Stomach (tissue), 9 donors: ENCODE data around the gene MYO5A. TPM values are rescaled to one million over a fixed set of nuclear protein-coding genes. Genes with fewer than 3 reads are reported as not detected.

Experiments used
- DNase-seq, 2 donors: peaks; one replicate each; pipeline versions ENCODE4 v3.0.0 to v3.0.0-alpha.2; 2013 to 2019
- H3K27ac ChIP-seq, 5 donors: fragments of 200-600 bp in 4 of 5; sonication (generic) in 4 of 5; one replicate each; pipeline ENCODE4 v1.5.1; 2013 to 2019; ENCODE audit warnings: mild to moderate bottlenecking in 1 of 5, moderate library complexity in 1 of 5
- H3K27me3 ChIP-seq, 3 donors: fragments of 200-600 bp; sonication (generic); one replicate each; pipeline ENCODE4 v1.5.1; 2017 to 2019; ENCODE audit warnings: mixed run types in 1 of 3
- H3K36me3 ChIP-seq, 4 donors: fragments of 200-600 bp; sonication (generic); 1 replicate in 3 of 4; 2 replicates in 1 of 4; pipeline ENCODE4 v1.5.1; 2016 to 2019
- H3K4me1 ChIP-seq, 4 donors: fragments of 200-600 bp; sonication (generic); one replicate each; pipeline ENCODE4 v1.5.1; 2016 to 2019
- H3K4me3 ChIP-seq, 4 donors: fragments of 200-600 bp; sonication (generic) in 3 of 4; one replicate each; pipeline ENCODE4 v1.5.1; 2016 to 2019; ENCODE audit warnings: mild to moderate bottlenecking in 1 of 4
- H3K9me3 ChIP-seq, 4 donors: fragments of 200-600 bp; sonication (generic); one replicate each; pipeline ENCODE4 v1.5.1; 2016 to 2019
- CTCF ChIP-seq, 7 experiments: fragments of 450-650 bp in 4 of 7; fragments of 200-600 bp in 3 of 7; sonication (generic) in 3 of 7; IDR thresholded peaks; one replicate each; pipeline ENCODE4 v1.5.1; 2016 to 2019; ENCODE audit warnings: antibody characterized with exemption in 7 of 7, control low read depth in 2 of 7, mild to moderate bottlenecking in 1 of 7
- EP300 ChIP-seq: sonication (generic); formaldehyde crosslinking; IDR thresholded peaks from one replicate; pipeline ENCODE4 v1.6.1; 2017; ENCODE audit warnings: antibody characterized with exemption
- POLR2A ChIP-seq, 4 donors: fragments of 450-650 bp; IDR thresholded peaks; one replicate each; pipeline ENCODE4 v1.6.1; 2016; ENCODE audit warnings: antibody characterized with exemption in 4 of 4, control low read depth in 2 of 4, mild to moderate bottlenecking in 1 of 4, moderate library complexity in 1 of 4
- POLR2AphosphoS5 ChIP-seq, 3 donors: sonication (generic); formaldehyde crosslinking; IDR thresholded peaks; one replicate each; pipeline ENCODE4 v1.6.1; 2016; ENCODE audit warnings: antibody characterized with exemption in 3 of 3
- WGBS, 5 donors: extraction: QIAGEN DNeasy Blood & Tissue Kit in 3 of 5; methylation state at CpG; one replicate each; pipeline versions ENCODE4 v1.1.5 to v1.1.7; 2013 to 2018; 5-methylcytosine and 5-hydroxymethylcytosine counted together
- intact Hi-C: fragments of 100-400 bp; cut with DNase I; formaldehyde crosslinking; loops from one replicate; pipeline ENCODE4 v1.15.1; 2023; ENCODE audit warnings: low total_unique reads
- polyA plus RNA-seq, 3 donors: library from polyadenylated mRNA; stranded (reverse); fragments of 200-250 nt; gene quantifications; one replicate each; pipeline ENCODE4 v1.2.3, GENCODE V29; 2013
- total RNA-seq, 5 donors: library from RNA; depleted of rRNA; stranded (reverse); fragments of >200 nt; gene quantifications; one replicate each; pipeline versions ENCODE4 v1.1.0 to v1.2.3, GENCODE V29; 2014 to 2016
- donor health status: healthy with polysubstance abuse.
- donor health status: Bipolar disorder and iron deficiency.
- donor health status: healthy.

The MYO5A gene
- total and polyA plus RNA-seq, 8 donors = 1.2 to 26.2 (median 12.0) TPM

- Histone ChIP-seq H3K4me3 (no peak overlapping the region), H3K36me3 (peaks cover 0 to 22% (median 16%) of the 10 kb centered on the region in 4 donors), H3K27ac (no peak overlapping the region), H3K4me1 (no peaks in the 10 kb centered on the region), H3K9me3 (no peaks in the 10 kb centered on the region), H3K27me3 (no peaks in the 10 kb centered on the region)
- WGBS, 5 donors = 56 to 100% (median 96%) methylated on average over 1 of the region's 1 CpG
- TF ChIP-seq POLR2A (IDR thresholded peaks at IDR 0.05) (no peak), EP300 (no peak), POLR2AphosphoS5 (IDR thresholded peaks at IDR 0.05) (no peak)
- DNase-seq = no peak
- intact Hi-C loops = no loop called here
Observed at GRCh38 chr15:52306270-52306669, 222.4 kb downstream of the MYO5A start.

- no peaks in the 10 kb centered on the region for H3K4me1 ChIP-seq
- no peak overlapping the region for H3K27ac ChIP-seq
- no peaks in the 10 kb centered on the region for H3K27me3 ChIP-seq
- no peak for DNase-seq
- intact Hi-C loops = no loop called here
- no peak overlapping the region for H3K4me3 ChIP-seq
- H3K9me3 ChIP-seq = no peaks in the 10 kb centered on the region
- WGBS, 5 donors = 65 to 79% (median 71%) methylated on average over 3 of the region's 3 CpGs
- TF ChIP-seq POLR2A (IDR thresholded peaks at IDR 0.05) = no peak
- TF ChIP-seq EP300 = no peak
- no peak for TF ChIP-seq CTCF (IDR thresholded peaks at IDR 0.05)
- no peak for TF ChIP-seq POLR2AphosphoS5 (IDR thresholded peaks at IDR 0.05)
- no peaks in the 10 kb centered on the region for H3K36me3 ChIP-seq
Observed at GRCh38 chr15:52303093-52303772, 225.4 kb downstream of the MYO5A start.

- Histone ChIP-seq H3K27me3 (no peaks in the 10 kb centered on the region), H3K27ac (no peak overlapping the region), H3K9me3 (no peaks in the 10 kb centered on the region), H3K36me3 (no peaks in the 10 kb centered on the region), H3K4me1 (no peaks in the 10 kb centered on the region), H3K4me3 (no peak overlapping the region)
- intact Hi-C loops = no loop called here
- no peak for TF ChIP-seq CTCF (IDR thresholded peaks at IDR 0.05)
- no peak for DNase-seq
- WGBS, 5 donors = 73 to 86% (median 76%) methylated on average over 2 of the region's 2 CpGs
Observed at GRCh38 chr15:52301265-52301847, 227.3 kb downstream of the MYO5A start.

- intact Hi-C loops = no loop called here
- H3K36me3 ChIP-seq = no peaks in the 10 kb centered on the region
- 0 to 4% (median 1%) methylated on average over 15 to 65 of the region's 65 CpGs for WGBS, 5 donors
Observed at GRCh38 chr15:52295421-52296001, 233.2 kb downstream of the MYO5A start, which contains the start of gene MYO5C. TSS of gene MYO5C (minus strand) at chr15:52295804. CDS start at chr15:52295636, 168 bp downstream.

GRCh38 chr15:52294881-52295420, 233.7 kb downstream of the MYO5A start:
- 3 to 13% (median 5%) methylated on average over 11 to 32 of the region's 32 CpGs for WGBS, 5 donors
- DNase-seq = peak in 1 of 2 donors; percentile 56
- TF ChIP-seq POLR2AphosphoS5 (IDR thresholded peaks at IDR 0.05) = no peak
- TF ChIP-seq CTCF (IDR thresholded peaks at IDR 0.05) = no peak
- no peak for TF ChIP-seq EP300
- TF ChIP-seq POLR2A (IDR thresholded peaks at IDR 0.05) = no peak
- intact Hi-C loops = no loop called here
- H3K36me3 ChIP-seq = no peaks in the 10 kb centered on the region
- peaks cover 0 to 26% (median 12%) of the 10 kb centered on the region in 3 donors for H3K27me3 ChIP-seq
- H3K27ac ChIP-seq = peak overlapping the region; percentile 83 to 94 (median 88)
- peaks cover 15 to 41% (median 32%) of the 10 kb centered on the region in 4 donors for H3K4me1 ChIP-seq
- no peaks in the 10 kb centered on the region for H3K9me3 ChIP-seq
- peak overlapping the region; percentile 56 to 69 (median 58) for H3K4me3 ChIP-seq

More at GRCh38 chr15:52295421-52296001, 233.2 kb downstream of the MYO5A start, which contains the start of gene MYO5C:
- DNase-seq = peak; percentile 95
- Histone ChIP-seq H3K27me3 (peaks cover 0 to 26% (median 12%) of the 10 kb centered on the region in 3 donors), H3K4me3 (peak within 1 kb of the TSS; percentile 56 to 69 (median 58)), H3K4me1 (peaks cover 15 to 35% (median 30%) of the 10 kb centered on the region in 4 donors), H3K9me3 (no peaks in the 10 kb centered on the region), H3K27ac (peak within 1 kb of the TSS; percentile 83 to 94 (median 88))
- TF ChIP-seq POLR2AphosphoS5 (IDR thresholded peaks at IDR 0.05) (peak; percentile 39 to 75 (median 70)), EP300 (no peak)
